ENCODE results near the gene NSMCE1.

NSMCE1 gene

DNA sequence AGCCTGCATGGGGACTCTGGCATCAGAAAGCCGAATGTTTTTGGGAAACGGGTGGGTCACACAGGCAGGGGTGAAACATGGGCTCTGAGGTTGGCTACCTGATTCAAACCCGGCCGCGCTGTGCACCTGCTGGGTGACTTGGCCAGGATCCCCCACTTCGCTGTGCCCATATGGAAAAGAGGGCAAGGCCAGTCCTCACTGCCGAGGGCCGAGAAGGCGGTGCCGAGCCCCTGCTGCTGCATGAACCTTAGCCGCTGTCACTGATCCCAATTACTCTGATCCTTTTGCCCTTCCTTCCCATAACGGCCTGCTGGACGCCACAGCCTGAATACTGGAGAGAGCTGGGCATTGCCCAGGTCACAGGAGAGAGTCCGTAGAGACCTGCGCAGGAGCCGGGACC, 47.6 kb downstream of the NSMCE1 start:
- H3K9ac ChIP-seq: no peak overlapping the region
- H3K4me3 ChIP-seq (IDR thresholded peaks at IDR 0.05; ENCODE audit: insufficient read depth, low read depth, low read length): no peak overlapping the region
- TF ChIP-seq, protein P1, sequence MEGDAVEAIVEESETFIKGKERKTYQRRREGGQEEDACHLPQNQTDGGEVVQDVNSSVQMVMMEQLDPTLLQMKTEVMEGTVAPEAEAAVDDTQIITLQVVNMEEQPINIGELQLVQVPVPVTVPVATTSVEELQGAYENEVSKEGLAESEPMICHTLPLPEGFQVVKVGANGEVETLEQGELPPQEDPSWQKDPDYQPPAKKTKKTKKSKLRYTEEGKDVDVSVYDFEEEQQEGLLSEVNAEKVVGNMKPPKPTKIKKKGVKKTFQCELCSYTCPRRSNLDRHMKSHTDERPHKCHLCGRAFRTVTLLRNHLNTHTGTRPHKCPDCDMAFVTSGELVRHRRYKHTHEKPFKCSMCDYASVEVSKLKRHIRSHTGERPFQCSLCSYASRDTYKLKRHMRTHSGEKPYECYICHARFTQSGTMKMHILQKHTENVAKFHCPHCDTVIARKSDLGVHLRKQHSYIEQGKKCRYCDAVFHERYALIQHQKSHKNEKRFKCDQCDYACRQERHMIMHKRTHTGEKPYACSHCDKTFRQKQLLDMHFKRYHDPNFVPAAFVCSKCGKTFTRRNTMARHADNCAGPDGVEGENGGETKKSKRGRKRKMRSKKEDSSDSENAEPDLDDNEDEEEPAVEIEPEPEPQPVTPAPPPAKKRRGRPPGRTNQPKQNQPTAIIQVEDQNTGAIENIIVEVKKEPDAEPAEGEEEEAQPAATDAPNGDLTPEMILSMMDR (conservative IDR thresholded peaks at IDR 0.05; ENCODE audit: low read depth, low read length): no peak
- H2AFZ ChIP-seq (ENCODE audit: low read depth): no peak overlapping the region
- no peaks in the 10 kb centered on the region for H3K27me3 ChIP-seq (ENCODE audit: insufficient read depth, low read depth)
- H3K4me1 ChIP-seq (ENCODE audit: low read depth, poor library complexity, severe bottlenecking): peaks cover 27% of the 10 kb centered on the region
- H3K4me2 ChIP-seq: no peak overlapping the region
- H4K20me1 ChIP-seq (ENCODE audit: insufficient read depth): no peaks in the 10 kb centered on the region
- H3K27ac ChIP-seq: no peak overlapping the region
- H3K36me3 ChIP-seq (ENCODE audit: insufficient read depth): no peaks in the 10 kb centered on the region
- H3K79me2 ChIP-seq (ENCODE audit: insufficient read depth, low read depth): no peaks in the 10 kb centered on the region

DNA sequence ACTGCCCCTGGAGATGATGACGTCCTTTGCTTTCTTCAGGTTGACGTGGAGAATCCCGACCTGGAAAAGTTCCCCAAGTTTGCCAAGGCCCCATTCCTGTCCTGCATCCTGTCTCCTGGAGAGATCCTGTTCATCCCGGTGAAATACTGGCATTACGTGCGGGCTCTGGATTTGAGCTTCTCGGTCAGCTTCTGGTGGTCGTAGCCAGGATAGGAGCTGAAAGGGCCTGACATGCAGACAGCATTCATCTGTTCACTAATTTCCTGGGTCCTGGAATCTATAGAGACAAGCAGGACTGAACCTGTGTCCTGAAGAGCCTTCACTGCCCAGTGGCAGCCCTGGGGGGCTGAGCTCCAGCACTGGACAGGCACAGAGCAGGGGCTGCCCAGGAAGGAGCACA, 48.0 kb downstream of the NSMCE1 start:
- Histone ChIP-seq H3K9ac (no peak overlapping the region), H3K4me3 (IDR thresholded peaks at IDR 0.05; ENCODE audit: insufficient read depth, low read depth, low read length) (no peak overlapping the region), H2AFZ (ENCODE audit: low read depth) (no peak overlapping the region), H3K27ac (no peak overlapping the region), H4K20me1 (ENCODE audit: insufficient read depth) (no peaks in the 10 kb centered on the region), H3K36me3 (ENCODE audit: insufficient read depth) (no peaks in the 10 kb centered on the region), H3K4me1 (ENCODE audit: low read depth, poor library complexity, severe bottlenecking) (peaks cover 24% of the 10 kb centered on the region), H3K4me2 (no peak overlapping the region), H3K27me3 (ENCODE audit: insufficient read depth, low read depth) (no peaks in the 10 kb centered on the region), H3K79me2 (ENCODE audit: insufficient read depth, low read depth) (no peaks in the 10 kb centered on the region)
- TF ChIP-seq, protein P1 (conservative IDR thresholded peaks at IDR 0.05; ENCODE audit: low read depth, low read length): no peak

DNA sequence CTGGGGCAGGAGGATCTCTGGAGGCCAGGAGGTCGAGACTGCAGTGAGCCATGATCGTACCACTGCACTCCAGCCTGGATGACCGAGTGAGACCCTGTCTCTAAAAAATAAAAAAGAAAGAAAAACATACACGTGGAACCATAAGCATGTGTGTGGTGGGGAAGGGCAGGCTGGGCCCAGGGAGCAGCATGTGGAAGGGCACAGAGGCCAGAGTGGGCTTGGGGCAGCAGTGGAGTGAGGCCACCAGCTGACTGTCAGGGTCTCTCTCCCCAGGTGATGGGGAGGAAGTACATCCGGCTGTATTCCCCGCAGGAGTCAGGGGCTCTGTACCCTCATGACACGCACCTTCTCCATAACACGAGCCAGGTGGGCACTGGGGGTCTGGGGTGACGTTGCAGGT, 48.5 kb downstream of the NSMCE1 start:
- no peak overlapping the region for H2AFZ ChIP-seq (ENCODE audit: low read depth)
- TF ChIP-seq, protein P1 (conservative IDR thresholded peaks at IDR 0.05; ENCODE audit: low read depth, low read length): no peak
- H3K27me3 ChIP-seq (ENCODE audit: insufficient read depth, low read depth): no peaks in the 10 kb centered on the region
- H3K9ac ChIP-seq: no peak overlapping the region
- no peaks in the 10 kb centered on the region for H3K36me3 ChIP-seq (ENCODE audit: insufficient read depth)
- no peak overlapping the region for H3K4me2 ChIP-seq
- no peak overlapping the region for H3K4me3 ChIP-seq (IDR thresholded peaks at IDR 0.05; ENCODE audit: insufficient read depth, low read depth, low read length)
- H3K79me2 ChIP-seq (ENCODE audit: insufficient read depth, low read depth): no peaks in the 10 kb centered on the region
- H3K27ac ChIP-seq: no peak overlapping the region
- H3K4me1 ChIP-seq (ENCODE audit: low read depth, poor library complexity, severe bottlenecking): peaks cover 20% of the 10 kb centered on the region
- no peaks in the 10 kb centered on the region for H4K20me1 ChIP-seq (ENCODE audit: insufficient read depth)

DNA sequence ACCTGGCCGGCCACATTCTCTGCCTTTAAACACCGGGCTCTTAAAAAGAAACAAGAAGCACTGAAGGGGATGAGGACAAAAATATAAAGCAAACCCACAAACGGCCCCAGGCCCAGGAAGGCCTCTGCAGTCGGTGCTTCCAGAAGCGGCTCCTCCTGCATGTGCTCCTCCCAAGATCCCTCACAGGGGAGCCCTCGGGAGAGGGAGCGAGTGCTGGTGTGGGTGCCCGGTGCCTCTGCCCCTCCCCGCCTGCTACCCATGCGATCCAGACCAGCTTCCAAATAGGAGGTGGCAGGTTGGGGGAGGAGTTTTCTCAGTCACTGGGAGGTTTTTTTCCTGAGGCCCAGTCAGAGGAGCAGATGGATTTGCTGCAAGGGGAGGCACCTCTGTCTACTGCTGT, 49.4 kb downstream of the NSMCE1 start:
- H3K27ac ChIP-seq: no peak overlapping the region
- no peak overlapping the region for H3K9ac ChIP-seq
- TF ChIP-seq, protein P1 (conservative IDR thresholded peaks at IDR 0.05; ENCODE audit: low read depth, low read length): no peak

More for the DNA sequence above, 49.4 kb downstream of the NSMCE1 start:
- Histone ChIP-seq H2AFZ (ENCODE audit: low read depth) (no peak overlapping the region), H3K4me3 (IDR thresholded peaks at IDR 0.05; ENCODE audit: insufficient read depth, low read depth, low read length) (no peak overlapping the region), H3K4me1 (ENCODE audit: low read depth, poor library complexity, severe bottlenecking) (peaks cover 10% of the 10 kb centered on the region), H3K79me2 (ENCODE audit: insufficient read depth, low read depth) (no peaks in the 10 kb centered on the region), H3K4me2 (no peak overlapping the region), H4K20me1 (ENCODE audit: insufficient read depth) (no peaks in the 10 kb centered on the region), H3K36me3 (ENCODE audit: insufficient read depth) (no peaks in the 10 kb centered on the region), H3K27me3 (ENCODE audit: insufficient read depth, low read depth) (no peaks in the 10 kb centered on the region)

Measured in KMS-11 (cell line).